GM23248 (cell line): ENCODE results near the gene SGCA. TPM values are rescaled to one million over a fixed set of nuclear protein-coding genes. Genes with fewer than 3 reads are reported as not detected.

Experiments
- DNase-seq: peaks from one replicate; pipeline ENCODE4 v3.0.0-alpha.2; 2015
- H2AFZ ChIP-seq: fragments of 200-600 bp; sonication (generic); 2 replicates; pipeline ENCODE4 v1.6.1; 2016; ENCODE audit warnings: antibody characterized with exemption
- H3F3A ChIP-seq: fragments of 200-600 bp; sonication (generic); 2 replicates; pipeline ENCODE4 v1.6.1; 2016; ENCODE audit warnings: mild to moderate bottlenecking, antibody characterized with exemption, mixed run types; ENCODE audit not compliant: insufficient read depth
- H3K27ac ChIP-seq: fragments of 200-600 bp; sonication (generic); 2 replicates; pipeline ENCODE4 v1.5.1; 2016; ENCODE audit warnings: mild to moderate bottlenecking
- H3K27me3 ChIP-seq: fragments of 200-600 bp; sonication (generic); replicated peaks from 2 replicates; pipeline ENCODE4 v1.6.1; 2016; ENCODE audit warnings: mild to moderate bottlenecking; ENCODE audit not compliant: insufficient read depth
- H3K36me3 ChIP-seq: fragments of 200-600 bp; sonication (generic); 2 replicates; pipeline ENCODE4 v1.6.1; 2016; ENCODE audit warnings: low read depth, mild to moderate bottlenecking
- H3K4me1 ChIP-seq: fragments of 200-600 bp; sonication (generic); 2 replicates; pipeline ENCODE4 v1.6.1; 2016; ENCODE audit warnings: mild to moderate bottlenecking; ENCODE audit not compliant: insufficient read depth
- H3K4me2 ChIP-seq: fragments of 200-600 bp; sonication (generic); one replicate; pipeline ENCODE4 v1.6.1; 2016; ENCODE audit warnings: mild to moderate bottlenecking; ENCODE audit not compliant: unreplicated experiment
- H3K4me3 ChIP-seq: fragments of 200-600 bp; sonication (generic); 2 replicates; pipeline ENCODE4 v1.5.1; 2016; ENCODE audit warnings: mild to moderate bottlenecking
- H3K79me2 ChIP-seq: fragments of 200-600 bp; sonication (generic); 2 replicates; pipeline ENCODE4 v1.6.1; 2016; ENCODE audit warnings: mild to moderate bottlenecking; ENCODE audit not compliant: insufficient read depth
- H3K9ac ChIP-seq: fragments of 200-600 bp; sonication (generic); 2 replicates; pipeline ENCODE4 v1.6.1; 2016; ENCODE audit warnings: mild to moderate bottlenecking
- H3K9me2 ChIP-seq: fragments of 200-600 bp; sonication (generic); 2 replicates; pipeline ENCODE4 v1.6.1; 2016; ENCODE audit warnings: mixed run types, mild to moderate bottlenecking, moderate library complexity; ENCODE audit not compliant: insufficient read depth
- H3K9me3 ChIP-seq: fragments of 200-600 bp; sonication (generic); one replicate; pipeline ENCODE4 v1.6.1; 2017; ENCODE audit warnings: low read depth
- H4K20me1 ChIP-seq: fragments of 200-600 bp; sonication (generic); 2 replicates; pipeline ENCODE4 v1.6.0; 2016; ENCODE audit not compliant: insufficient read depth
- EZH2 ChIP-seq: fragments of 200-600 bp; sonication (generic); IDR thresholded peaks from 2 replicates; pipeline ENCODE4 v1.6.1; 2018; ENCODE audit warnings: antibody characterized with exemption, mild to moderate bottlenecking; ENCODE audit not compliant: insufficient read depth, poor library complexity, severe bottlenecking
- EZH2phosphoT487 ChIP-seq: fragments of 200-600 bp; sonication (generic); IDR thresholded peaks from 2 replicates; pipeline ENCODE4 v1.6.1; 2018; ENCODE audit warnings: antibody characterized with exemption, moderate library complexity, mild to moderate bottlenecking, low read depth; ENCODE audit not compliant: insufficient read depth
- WGBS, 2 experiments: methylation state at CpG; one replicate each; pipeline ENCODE4 v1.1.6; 2015 to 2017; ENCODE audit warnings: low lambda C conversion rate in 2 of 2, low coverage in 1 of 2; ENCODE audit errors: missing lambda C conversion rate in 2 of 2; 5-methylcytosine and 5-hydroxymethylcytosine counted together
- in situ Hi-C: fragments of 300-500 bp; cut with MboI; formaldehyde crosslinking; loops from 2 replicates; pipeline ENCODE4 v1.15.0; 2020
- polyA plus RNA-seq: library from polyadenylated mRNA; unstranded; fragments of >200 nt; fragmentation: Nextera tagmentation; extraction: Ambion mirVana; gene quantifications from 2 replicates; pipeline ENCODE4 v1.2.1, GENCODE V29; 2016
- total RNA-seq: library from RNA; depleted of rRNA; stranded (reverse); fragments of >200 nt; shearing (Covaris generic); gene quantifications from 2 replicates; pipeline ENCODE4 v1.2.3, GENCODE V29; 2014

The SGCA gene
- total and polyA plus RNA-seq, 2 experiments from 2014 or later, result 1.8 TPM; not detected in 1

- TF ChIP-seq EZH2 (no peak), EZH2phosphoT487 (no peak)
- in situ Hi-C loops, result no loop called here
- Histone ChIP-seq H3K27me3 (no peaks in the 10 kb centered on the region), H3K4me1 (0 out of 2 replicates have a peak, but pooled peaks cover 3% of the 10 kb centered on the region), H3K36me3 (no peaks in the 10 kb centered on the region), H3K4me3 (no peak overlapping the region), H3K9me3 (no peaks in the 10 kb centered on the region), H3K79me2 (no peaks in the 10 kb centered on the region), H2AFZ (no peak overlapping the region), H3K27ac (no peak overlapping the region), H3K9ac (no peak overlapping the region), H4K20me1 (no peaks in the 10 kb centered on the region), H3K9me2 (no peaks in the 10 kb centered on the region), H3F3A (no peaks in the 10 kb centered on the region; the same call in 1 of the 2 replicates), H3K4me2 (no peak overlapping the region)
- 75 to 78% methylated on average over 8 of the region's 8 CpGs for WGBS, 2 experiments
- no peak for DNase-seq
Measured at GRCh38 chr17:50162466-50163254, 3.1 kb upstream of the SGCA start.

GRCh38 chr17:50163843-50164696 is 1.7 kb upstream of the SGCA start:
- Histone ChIP-seq H2AFZ (no peak overlapping the region), H3K79me2 (no peaks in the 10 kb centered on the region), H3K9me3 (no peaks in the 10 kb centered on the region), H3K9me2 (no peaks in the 10 kb centered on the region), H3K4me1 (0 out of 2 replicates have a peak, but pooled peaks cover 3% of the 10 kb centered on the region), H3K27ac (no peak overlapping the region), H3K4me3 (no peak overlapping the region), H3K27me3 (no peaks in the 10 kb centered on the region), H3K4me2 (no peak overlapping the region), H3K36me3 (no peaks in the 10 kb centered on the region), H4K20me1 (no peaks in the 10 kb centered on the region), H3F3A (no peaks in the 10 kb centered on the region; the same call in 1 of the 2 replicates), H3K9ac (no peak overlapping the region)
- DNase-seq, result no peak
- in situ Hi-C loops, result no loop called here
- 82 to 88% methylated on average over 11 of the region's 11 CpGs for WGBS, 2 experiments
- TF ChIP-seq EZH2, result no peak
- no peak for TF ChIP-seq EZH2phosphoT487

- in situ Hi-C loops, result no loop called here
- DNase-seq, result no peak
- no peak overlapping the region for H3K4me2 ChIP-seq
- TF ChIP-seq EZH2, result no peak
- no peak for TF ChIP-seq EZH2phosphoT487
- no peak overlapping the region for H3K27ac ChIP-seq
- H3K9ac ChIP-seq, result no peak overlapping the region
- H2AFZ ChIP-seq, result no peak overlapping the region
- no peaks in the 10 kb centered on the region for H3K36me3 ChIP-seq
- H3K9me3 ChIP-seq, result no peaks in the 10 kb centered on the region
- 0 out of 2 replicates have a peak, but pooled peaks cover 3% of the 10 kb centered on the region for H3K4me1 ChIP-seq
- H3K27me3 ChIP-seq, result no peaks in the 10 kb centered on the region
- WGBS, 2 experiments, result 92 to 95% methylated on average over 2 of the region's 2 CpGs
- H3K4me3 ChIP-seq, result no peak overlapping the region
- no peaks in the 10 kb centered on the region for H3K79me2 ChIP-seq
- H3F3A ChIP-seq, result peaks cover 3% of the 10 kb centered on the region; the same call in 1 of the 2 replicates
- H4K20me1 ChIP-seq, result no peaks in the 10 kb centered on the region
- no peaks in the 10 kb centered on the region for H3K9me2 ChIP-seq
Measured at GRCh38 chr17:50164697-50164988, 1.2 kb upstream of the SGCA start.

GRCh38 chr17:50165066-50165465 is 739 bp upstream of the SGCA start:
- Histone ChIP-seq H3K4me1 (0 out of 2 replicates have a peak, but pooled peaks cover 3% of the 10 kb centered on the region), H3K79me2 (no peaks in the 10 kb centered on the region), H3K27me3 (no peaks in the 10 kb centered on the region), H3K4me3 (no peak overlapping the region), H3K4me2 (no peak overlapping the region), H3K9me3 (no peaks in the 10 kb centered on the region), H3K27ac (no peak overlapping the region), H3K9me2 (no peaks in the 10 kb centered on the region), H4K20me1 (no peaks in the 10 kb centered on the region), H2AFZ (no peak overlapping the region), H3F3A (peaks cover 6% of the 10 kb centered on the region; the same call in 1 of the 2 replicates), H3K9ac (no peak overlapping the region), H3K36me3 (no peaks in the 10 kb centered on the region)
- DNase-seq, result no peak
- in situ Hi-C loops, result no loop called here
- TF ChIP-seq EZH2, result no peak
- TF ChIP-seq EZH2phosphoT487, result no peak
- 88 to 92% methylated on average over 9 of the region's 9 CpGs for WGBS, 2 experiments
